Measurements from ENCODE around the gene ABCG1.

- TF ChIP-seq SUZ12 (IDR thresholded peaks at IDR 0.05) (no peak), ZNF384 (IDR thresholded peaks at IDR 0.05) (no peak), CTBP1 (IDR thresholded peaks at IDR 0.05; ENCODE audit: borderline replicate concordance) (no peak), SP1 (IDR thresholded peaks at IDR 0.05) (no peak), ARNT (IDR thresholded peaks at IDR 0.05) (no peak), PKNOX1 (IDR thresholded peaks at IDR 0.05) (no peak)
These were observed 73.0 kb downstream of the ABCG1 start for GRCh38 chr21:42291751-42292562.

Measured in HEK293T (cell line).